ENCODE results near the gene CBARP.
A peak's percentile ranks its signal among the peaks of the same experiment; 100 is the strongest.

CBARP gene

DNA sequence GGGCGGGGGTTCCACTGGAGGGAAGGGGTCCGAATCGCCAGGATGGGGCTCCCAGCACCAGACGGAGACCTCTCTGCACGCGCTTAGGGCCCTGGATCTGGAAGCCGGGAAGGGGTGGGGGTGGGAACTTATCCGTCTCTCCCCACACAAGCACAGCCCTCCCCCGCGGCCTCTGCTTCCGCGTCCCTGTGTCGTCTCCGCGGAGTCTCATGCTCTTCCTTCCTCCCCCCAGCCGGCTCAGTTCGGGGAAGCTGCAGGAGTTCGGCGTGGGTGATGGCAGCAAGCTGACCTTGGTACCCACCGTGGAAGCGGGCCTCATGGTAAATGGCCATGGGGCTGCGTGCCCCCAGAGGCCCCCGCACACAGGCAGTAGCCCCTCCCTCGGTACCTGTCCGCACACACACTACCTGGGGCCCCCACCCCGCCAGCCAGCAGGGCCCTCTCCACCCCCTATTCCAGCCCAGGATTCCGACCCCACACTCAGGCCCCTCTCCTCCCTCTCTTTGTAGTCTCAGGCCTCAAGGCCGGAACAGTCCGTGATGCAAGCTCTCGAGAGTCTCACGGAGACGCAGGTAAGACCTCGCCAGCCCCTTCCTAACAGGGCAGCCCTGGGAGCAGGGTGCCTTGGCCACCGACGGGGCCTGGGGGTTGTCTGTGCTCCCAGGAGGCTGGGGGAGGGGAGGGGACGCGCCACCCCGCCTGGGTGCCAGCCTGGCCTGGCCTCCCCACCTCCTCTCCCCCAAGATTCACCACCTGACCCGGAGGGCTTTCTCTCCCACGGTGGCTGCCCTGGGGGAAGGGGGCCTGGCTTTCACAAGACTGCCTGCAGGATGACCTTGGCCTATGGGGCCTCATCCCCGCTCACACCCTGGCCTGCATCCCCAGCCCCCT is 13.8 kb upstream of the CBARP start:
- no peak for DNase-seq (ENCODE audit: low spot score)
- TF ChIP-seq, protein P1, sequence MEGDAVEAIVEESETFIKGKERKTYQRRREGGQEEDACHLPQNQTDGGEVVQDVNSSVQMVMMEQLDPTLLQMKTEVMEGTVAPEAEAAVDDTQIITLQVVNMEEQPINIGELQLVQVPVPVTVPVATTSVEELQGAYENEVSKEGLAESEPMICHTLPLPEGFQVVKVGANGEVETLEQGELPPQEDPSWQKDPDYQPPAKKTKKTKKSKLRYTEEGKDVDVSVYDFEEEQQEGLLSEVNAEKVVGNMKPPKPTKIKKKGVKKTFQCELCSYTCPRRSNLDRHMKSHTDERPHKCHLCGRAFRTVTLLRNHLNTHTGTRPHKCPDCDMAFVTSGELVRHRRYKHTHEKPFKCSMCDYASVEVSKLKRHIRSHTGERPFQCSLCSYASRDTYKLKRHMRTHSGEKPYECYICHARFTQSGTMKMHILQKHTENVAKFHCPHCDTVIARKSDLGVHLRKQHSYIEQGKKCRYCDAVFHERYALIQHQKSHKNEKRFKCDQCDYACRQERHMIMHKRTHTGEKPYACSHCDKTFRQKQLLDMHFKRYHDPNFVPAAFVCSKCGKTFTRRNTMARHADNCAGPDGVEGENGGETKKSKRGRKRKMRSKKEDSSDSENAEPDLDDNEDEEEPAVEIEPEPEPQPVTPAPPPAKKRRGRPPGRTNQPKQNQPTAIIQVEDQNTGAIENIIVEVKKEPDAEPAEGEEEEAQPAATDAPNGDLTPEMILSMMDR (IDR thresholded peaks at IDR 0.05; ENCODE audit: extremely low read depth, insufficient read depth, missing control alignments) = no peak
- in situ Hi-C loops (cut with MboI; ENCODE audit: low pct_unique_long_range_greater_than_20kb, low sequenced_read_pairs, unreplicated experiment) = no loop called here

DNA sequence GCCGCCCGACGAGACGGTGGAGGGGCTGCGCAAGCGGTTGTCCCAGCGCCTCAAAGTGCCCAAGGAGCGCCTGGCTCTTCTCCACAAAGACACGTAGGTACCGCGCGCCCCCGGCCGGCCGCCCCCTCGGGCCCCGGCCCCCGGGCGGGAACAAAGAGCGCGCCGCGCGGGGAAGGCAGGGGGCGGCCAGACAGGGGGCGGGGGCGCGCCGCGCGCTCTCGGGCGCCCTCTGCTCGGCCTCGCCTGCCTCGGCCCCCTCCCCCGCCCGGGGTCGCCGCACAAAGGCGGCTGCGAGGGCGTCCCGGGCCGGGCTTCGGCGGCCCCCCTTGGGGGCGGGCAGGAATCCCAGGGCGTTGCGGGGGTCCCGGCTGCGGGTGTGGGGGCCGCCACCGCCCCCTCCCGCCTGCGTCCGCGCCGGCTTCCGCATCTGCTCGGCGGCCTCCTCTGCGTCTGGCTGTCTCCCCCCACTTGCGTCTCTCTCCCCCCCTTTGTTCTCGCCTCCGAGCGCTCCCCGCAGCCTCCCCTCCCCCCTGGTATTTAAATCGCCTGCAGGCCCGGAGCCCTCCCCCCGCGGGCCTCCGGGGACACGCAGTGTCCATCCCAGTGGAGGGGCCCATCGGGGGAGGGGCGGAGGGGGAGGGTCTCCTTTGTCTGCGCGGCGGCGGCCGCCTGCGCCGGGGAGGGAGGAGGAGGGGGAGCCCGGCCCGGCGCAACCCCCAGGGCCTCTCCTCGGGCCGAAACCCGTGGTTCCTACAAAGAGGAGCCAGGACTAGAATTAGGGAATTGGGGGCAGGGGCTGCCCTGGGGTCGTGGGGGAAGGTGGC is 12.8 kb upstream of the CBARP start:
- DNase-seq (ENCODE audit: low spot score) = peak; percentile 75
- TF ChIP-seq, protein P1 (IDR thresholded peaks at IDR 0.05; ENCODE audit: extremely low read depth, insufficient read depth, missing control alignments) = peak; percentile 2

DNA sequence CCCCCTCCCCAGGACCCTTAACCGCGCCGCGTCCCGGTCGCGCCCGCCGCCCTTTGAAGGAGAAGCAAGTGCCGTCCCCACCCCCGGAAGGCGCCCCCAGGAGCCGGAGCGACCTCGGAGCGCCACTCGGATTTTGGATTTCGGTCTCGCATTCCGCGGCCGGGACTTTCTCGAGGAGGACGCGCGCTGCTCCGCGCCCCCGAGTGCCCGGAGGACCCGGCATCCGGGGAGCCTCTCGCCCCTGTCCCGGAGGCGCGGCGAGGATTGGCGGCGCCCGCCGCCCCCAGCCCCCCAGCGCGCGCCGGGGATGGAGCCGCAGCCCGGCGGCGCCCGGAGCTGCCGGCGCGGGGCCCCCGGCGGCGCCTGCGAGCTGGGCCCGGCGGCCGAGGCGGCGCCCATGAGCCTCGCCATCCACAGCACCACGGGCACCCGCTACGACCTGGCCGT is 12.2 kb upstream of the CBARP start:
- TF ChIP-seq, protein P1 (IDR thresholded peaks at IDR 0.05; ENCODE audit: extremely low read depth, insufficient read depth, missing control alignments) = no peak
- no peak for DNase-seq (ENCODE audit: low spot score)
- in situ Hi-C loops (cut with MboI; ENCODE audit: low pct_unique_long_range_greater_than_20kb, low sequenced_read_pairs, unreplicated experiment) = no loop called here

More for the DNA sequence above, 12.8 kb upstream of the CBARP start:
- in situ Hi-C loops (cut with MboI; ENCODE audit: low pct_unique_long_range_greater_than_20kb, low sequenced_read_pairs, unreplicated experiment) = no loop called here

DNA sequence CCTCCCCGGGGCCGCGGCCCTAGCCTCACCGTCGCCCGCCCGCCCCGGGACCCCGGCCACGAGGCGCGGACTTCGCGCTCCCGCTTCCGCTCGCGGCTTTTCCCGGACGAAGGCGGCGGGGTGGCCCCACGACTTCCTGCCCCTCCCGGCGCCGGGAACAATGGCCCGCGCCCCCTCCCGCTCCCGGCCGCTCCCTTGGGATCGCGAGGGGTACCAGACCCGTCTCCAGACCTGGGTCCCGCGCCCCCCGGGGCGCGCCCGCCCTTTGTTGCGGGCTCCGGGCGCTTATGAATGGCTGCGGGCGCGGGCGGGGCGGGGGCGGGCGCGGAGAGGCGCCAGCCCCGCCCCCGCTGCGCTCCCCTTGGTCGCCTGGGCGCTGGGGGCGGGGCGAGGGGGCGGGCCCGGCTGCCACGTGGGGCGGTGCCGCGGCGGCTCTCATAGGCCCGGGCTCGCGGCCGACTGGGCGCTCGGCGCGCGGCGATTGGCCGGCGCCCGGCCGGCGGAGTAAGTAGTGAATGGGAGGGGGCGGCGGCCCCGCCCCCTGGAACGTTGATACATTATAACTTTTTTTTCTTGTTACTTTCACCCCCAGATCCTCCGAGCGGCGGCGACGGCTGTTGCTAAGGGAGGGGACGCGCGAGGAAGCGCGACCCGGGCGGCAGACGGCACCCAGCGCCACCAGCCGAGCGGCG is 11.6 kb upstream of the CBARP start:
- DNase-seq (ENCODE audit: low spot score) = peak; percentile 99
- TF ChIP-seq, protein P1 (IDR thresholded peaks at IDR 0.05; ENCODE audit: extremely low read depth, insufficient read depth, missing control alignments) = no peak
- in situ Hi-C loops (cut with MboI; ENCODE audit: low pct_unique_long_range_greater_than_20kb, low sequenced_read_pairs, unreplicated experiment) = no loop called here

DNA sequence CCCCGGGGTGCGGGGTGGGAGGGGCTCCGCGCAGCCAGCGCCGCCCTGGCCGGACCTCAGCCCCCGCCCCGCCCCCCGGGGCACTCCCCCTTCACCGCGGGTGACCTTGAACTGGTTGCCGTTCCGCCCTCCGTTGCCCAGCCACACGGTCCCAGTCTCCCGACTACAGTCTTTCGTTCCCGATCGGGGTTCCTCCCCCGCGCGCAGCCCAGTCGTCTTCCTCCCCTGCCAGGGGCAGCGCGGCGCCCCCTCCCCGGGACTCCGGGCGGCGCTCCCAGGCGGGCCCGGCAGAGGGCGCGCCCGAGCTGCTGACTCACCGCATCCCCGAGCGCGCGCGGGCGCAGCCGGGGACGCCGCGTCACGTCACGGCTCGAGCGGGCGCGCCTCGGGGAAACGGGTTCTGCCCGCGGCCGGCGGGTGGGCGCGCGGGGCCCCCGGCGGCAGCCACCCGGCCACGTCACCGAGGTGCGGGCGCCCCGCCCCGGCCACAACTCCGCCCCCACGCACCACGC is 11.0 kb upstream of the CBARP start:
- in situ Hi-C loops (cut with MboI; ENCODE audit: low pct_unique_long_range_greater_than_20kb, low sequenced_read_pairs, unreplicated experiment) = no loop called here
- peak; percentile 87 for DNase-seq (ENCODE audit: low spot score)
- TF ChIP-seq, protein P1 (IDR thresholded peaks at IDR 0.05; ENCODE audit: extremely low read depth, insufficient read depth, missing control alignments) = peak; percentile 89
